ENCODE measurements around the gene TCL1A.
"Not testable (repeated sequence)": the region's sequence is repeated elsewhere in the genome, so short reads cannot be mapped to it uniquely, and the experiment has no call there.

Gene TCL1A

GRCh38 chr14:95677179-95677835, 36.6 kb downstream of the TCL1A start:
- DNase-seq (ENCODE audit: low read depth) = no peak

GRCh38 chr14:95675486-95675885, 38.4 kb downstream of the TCL1A start:
- no peak for DNase-seq (ENCODE audit: low read depth)

GRCh38 chr14:95674613-95675012, 39.3 kb downstream of the TCL1A start:
- no peak for DNase-seq (ENCODE audit: low read depth)

GRCh38 chr14:95668235-95668772, 45.6 kb downstream of the TCL1A start:
- DNase-seq (ENCODE audit: low read depth) = no peak

- DNase-seq (ENCODE audit: low read depth) = no peak
Measured at GRCh38 chr14:95667249-95667693, 46.7 kb downstream of the TCL1A start.

- no peak for DNase-seq (ENCODE audit: low read depth)
Measured at GRCh38 chr14:95666450-95666849, 47.5 kb downstream of the TCL1A start.

GRCh38 chr14:95665530-95665929, 48.4 kb downstream of the TCL1A start:
- not testable (repeated sequence) for DNase-seq (ENCODE audit: low read depth)

GRCh38 chr14:95664546-95664945, 49.4 kb downstream of the TCL1A start:
- DNase-seq (ENCODE audit: low read depth) = no peak

GRCh38 chr14:95664066-95664465, 49.9 kb downstream of the TCL1A start:
- no peak for DNase-seq (ENCODE audit: low read depth)

GRCh38 chr14:95663226-95663797, 50.6 kb downstream of the TCL1A start:
- no peak for DNase-seq (ENCODE audit: low read depth)

GRCh38 chr14:95662376-95663186, 51.3 kb downstream of the TCL1A start:
- DNase-seq (ENCODE audit: low read depth) = no peak

- DNase-seq (ENCODE audit: low read depth) = no peak
Measured at GRCh38 chr14:95660651-95661515, 53.0 kb downstream of the TCL1A start.

- no peak for DNase-seq (ENCODE audit: low read depth)
Measured at GRCh38 chr14:95659990-95660385, 53.9 kb downstream of the TCL1A start.

Data from stimulated activated CD8-positive, alpha-beta memory T cell treated with anti-CD3 and anti-CD28 coated beads, Interleukin-4, amount 100 ng/mL, for 24 hours (primary cell).